Natural killer cell treated with Interleukin-12 subunit alpha and Interleukin-12 subunit beta and Interleukin-15 and Interleukin-18, amount 100 ng/mL, for 72 hours (primary cell): Measurements from ENCODE around the gene ITGA11. TPM values are rescaled to one million over a fixed set of nuclear protein-coding genes. Genes with fewer than 3 reads are reported as not detected.

ENCODE experiments used
- ATAC-seq, 2 donors: fragments of 150-1000 bp; cut with Tn5 transposase in 1 of 2; sonication (Bioruptor Pico), chemical (Tn5 transposase) in 1 of 2; 2 replicates each; pipeline ENCODE4 v1.10.0; 2021
- DNase-seq: peaks from one replicate; pipeline ENCODE4 v3.0.0; 2022; ENCODE audit warnings: low spot score
- H3K27ac Mint-ChIP-seq, 2 donors: 1 replicate in 1 of 2; 2 replicates in 1 of 2; pipeline ENCODE4 v1.8.0; 2022; ENCODE audit warnings: mixed read lengths in 2 of 2, mild to moderate bottlenecking in 1 of 2, moderate library complexity in 1 of 2
- H3K27me3 Mint-ChIP-seq, 2 donors: 1 replicate in 1 of 2; 2 replicates in 1 of 2; pipeline ENCODE4 v1.8.0; 2022; ENCODE audit warnings: mixed read lengths in 2 of 2
- H3K36me3 Mint-ChIP-seq: one replicate; pipeline ENCODE4 v1.8.0; 2022; ENCODE audit warnings: mixed read lengths
- H3K4me1 Mint-ChIP-seq, 2 donors: 1 replicate in 1 of 2; 2 replicates in 1 of 2; pipeline ENCODE4 v1.8.0; 2022; ENCODE audit warnings: low read depth in 2 of 2, mixed read lengths in 2 of 2, mild to moderate bottlenecking in 1 of 2
- H3K4me3 Mint-ChIP-seq: one replicate; pipeline ENCODE4 v1.8.0; 2022; ENCODE audit warnings: mixed read lengths
- H3K9me3 Mint-ChIP-seq: 2 replicates; pipeline ENCODE4 v1.8.0; 2022; ENCODE audit warnings: mixed read lengths
- total RNA-seq, 2 donors: library from RNA; stranded (reverse); gene quantifications; one replicate each; pipeline ENCODE4 v1.2.3, GENCODE V29; 2022

The ITGA11 gene
- total RNA-seq, 2 donors from 2014 or later: 0.17 to 0.98 TPM

DNA sequence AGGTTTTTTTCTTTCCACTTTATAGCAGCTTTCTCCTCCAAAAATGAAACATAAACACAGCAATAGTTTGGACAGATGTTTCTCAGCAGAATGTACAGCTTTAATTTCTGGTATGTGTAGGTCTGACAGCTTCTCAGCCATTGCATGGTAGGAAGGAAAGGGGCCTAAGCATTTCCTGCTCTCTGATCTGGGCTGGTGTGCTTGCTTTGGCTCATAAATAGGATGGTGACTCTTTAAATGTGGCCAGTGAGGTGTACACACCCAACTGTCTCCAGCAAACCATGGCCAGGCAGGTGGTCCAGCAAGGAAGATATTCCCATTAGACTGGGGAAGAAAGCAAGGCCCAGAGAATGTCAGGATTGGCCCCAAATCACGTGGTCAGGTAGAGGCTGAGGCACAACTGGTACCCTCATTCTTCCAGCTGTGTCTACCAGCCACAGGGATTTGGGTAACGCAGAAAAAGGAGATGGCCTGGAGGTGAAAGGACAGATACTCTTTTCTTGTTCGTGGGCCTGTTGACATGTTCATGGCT is 52.1 kb downstream of the ITGA11 start:
- H3K27me3 Mint-ChIP-seq: peaks cover 0 to 5% of the 10 kb centered on the region in 2 donors
- peaks cover 0 to 6% of the 10 kb centered on the region in 2 donors for H3K4me1 Mint-ChIP-seq
- ATAC-seq (no peak), DNase-seq (no peak)
- no peak overlapping the region for H3K27ac Mint-ChIP-seq
- H3K4me3 Mint-ChIP-seq: no peak overlapping the region
- no peaks in the 10 kb centered on the region for H3K36me3 Mint-ChIP-seq
- no peaks in the 10 kb centered on the region for H3K9me3 Mint-ChIP-seq

DNA sequence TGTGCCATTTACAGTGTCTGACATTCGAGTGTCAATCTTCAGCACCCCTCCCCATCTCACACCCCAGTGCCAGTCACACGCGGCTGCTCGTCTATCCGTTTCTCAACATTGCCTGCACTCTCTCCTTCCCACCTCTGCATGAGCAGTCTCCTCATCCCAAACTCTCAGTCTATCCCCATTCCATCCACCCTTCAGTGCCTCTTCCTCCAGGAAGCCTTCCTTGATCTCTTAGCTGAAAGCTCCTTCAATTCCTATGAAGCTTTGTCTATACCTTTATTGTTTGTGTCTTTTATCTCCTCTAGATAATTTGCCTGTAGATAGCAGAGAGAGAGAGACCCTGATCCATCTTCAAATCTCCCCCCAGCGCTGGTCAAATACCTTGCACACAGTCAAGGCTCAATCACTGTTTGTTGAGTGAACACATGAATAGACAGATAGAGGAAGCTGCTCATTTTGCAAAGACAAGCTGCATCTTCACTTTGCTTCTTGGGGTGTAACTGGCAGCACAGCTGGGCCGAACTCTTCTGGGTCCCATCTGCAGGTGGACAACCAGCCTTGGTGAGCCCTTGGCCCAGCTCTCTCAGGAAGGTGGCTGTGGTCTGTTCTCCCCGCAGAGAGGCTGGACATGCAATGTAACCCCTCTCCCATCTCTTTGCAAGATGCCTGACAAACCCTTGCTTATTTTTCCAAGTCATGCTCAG is 52.8 kb downstream of the ITGA11 start:
- Mint-ChIP-seq H3K4me1 (peaks cover 0 to 6% of the 10 kb centered on the region in 2 donors), H3K9me3 (no peaks in the 10 kb centered on the region), H3K36me3 (no peaks in the 10 kb centered on the region), H3K27ac (no peak overlapping the region), H3K27me3 (peaks cover 0 to 5% of the 10 kb centered on the region in 2 donors), H3K4me3 (no peak overlapping the region)
- no peak for DNase-seq
- ATAC-seq: no peak

DNA sequence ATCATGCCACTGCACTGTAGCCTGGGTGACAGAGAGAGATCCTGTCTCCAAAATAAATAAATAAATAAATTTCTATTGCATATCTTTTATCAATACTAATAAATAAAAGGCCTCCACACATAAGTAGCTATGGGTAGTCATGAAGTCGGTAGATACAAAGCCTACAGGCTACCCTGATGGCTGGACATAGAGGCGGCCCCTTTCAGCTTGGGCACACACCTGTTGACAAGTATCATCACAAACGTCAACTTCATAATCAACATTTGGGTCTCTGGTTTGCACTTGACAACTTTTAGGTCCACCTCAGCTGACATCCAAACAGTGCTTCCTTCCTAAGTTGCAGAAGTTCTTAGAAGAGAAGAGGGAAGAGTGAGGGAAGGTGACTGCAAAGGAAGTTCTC is 53.4 kb downstream of the ITGA11 start:
- Mint-ChIP-seq H3K4me1 (peaks cover 0 to 5% of the 10 kb centered on the region in 2 donors), H3K9me3 (no peaks in the 10 kb centered on the region), H3K4me3 (no peak overlapping the region), H3K27me3 (peaks cover 0 to 4% of the 10 kb centered on the region in 2 donors), H3K27ac (no peak overlapping the region), H3K36me3 (no peaks in the 10 kb centered on the region)
- ATAC-seq (no peak), DNase-seq (no peak)

DNA sequence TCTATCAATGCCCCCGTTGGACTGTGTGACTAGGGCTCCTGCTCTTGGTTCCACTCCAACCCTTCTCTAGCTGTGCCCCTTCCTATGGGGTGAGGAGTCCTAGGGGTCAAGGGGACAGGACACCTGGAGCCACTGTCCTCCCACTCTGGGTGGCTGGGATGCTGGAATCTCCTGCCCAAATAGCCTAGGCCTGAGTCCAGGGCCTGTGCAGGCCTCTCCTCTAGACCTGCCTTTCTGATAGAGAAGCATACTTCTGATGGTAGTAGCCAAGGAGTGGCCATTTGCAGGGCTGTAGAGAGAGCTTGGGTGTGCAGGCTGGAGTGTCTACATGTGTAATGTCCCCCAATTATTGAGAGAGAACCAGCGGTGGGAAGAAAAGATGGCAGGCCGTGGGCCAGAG is 54.2 kb downstream of the ITGA11 start:
- Mint-ChIP-seq H3K27ac (no peak overlapping the region), H3K9me3 (no peaks in the 10 kb centered on the region), H3K4me1 (peaks cover 0 to 4% of the 10 kb centered on the region in 2 donors), H3K4me3 (no peak overlapping the region), H3K36me3 (no peaks in the 10 kb centered on the region), H3K27me3 (peaks cover 0 to 2% of the 10 kb centered on the region in 2 donors)
- DNase-seq (no peak), ATAC-seq (no peak)

DNA sequence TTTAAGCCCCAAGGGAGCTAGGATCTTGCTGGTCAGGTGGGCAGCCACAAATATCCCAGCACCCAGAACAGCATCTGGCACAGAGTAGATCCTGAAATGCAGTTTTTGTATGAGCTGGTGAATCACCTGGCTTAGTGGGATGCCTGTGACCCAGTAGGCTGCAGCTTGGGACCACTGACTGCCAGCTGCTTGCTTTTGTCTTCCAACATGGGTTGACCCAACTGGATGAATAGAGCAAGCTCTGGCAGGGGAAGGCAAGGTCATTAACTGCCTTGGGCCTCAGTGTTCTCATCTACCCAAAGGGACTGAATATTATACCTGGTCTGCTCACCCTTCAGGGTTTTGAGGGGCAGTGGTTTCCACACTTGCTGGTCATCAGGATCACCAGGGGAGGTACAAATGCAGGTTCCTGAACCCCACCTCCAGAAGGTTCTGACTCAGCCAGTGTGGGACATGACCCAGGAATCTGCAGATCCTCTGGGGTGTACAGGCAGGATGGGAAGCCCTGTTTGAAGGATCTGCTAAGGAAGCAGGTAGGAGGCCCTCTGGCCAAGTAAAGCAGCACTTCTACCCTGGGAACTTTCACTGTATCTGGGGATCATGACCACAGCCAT is 55.4 kb downstream of the ITGA11 start:
- Mint-ChIP-seq H3K27me3 (no peaks in the 10 kb centered on the region), H3K4me3 (no peak overlapping the region), H3K27ac (no peak overlapping the region), H3K4me1 (peaks cover 0 to 4% of the 10 kb centered on the region in 2 donors), H3K9me3 (no peaks in the 10 kb centered on the region), H3K36me3 (no peaks in the 10 kb centered on the region)
- DNase-seq (no peak), ATAC-seq (no peak)

DNA sequence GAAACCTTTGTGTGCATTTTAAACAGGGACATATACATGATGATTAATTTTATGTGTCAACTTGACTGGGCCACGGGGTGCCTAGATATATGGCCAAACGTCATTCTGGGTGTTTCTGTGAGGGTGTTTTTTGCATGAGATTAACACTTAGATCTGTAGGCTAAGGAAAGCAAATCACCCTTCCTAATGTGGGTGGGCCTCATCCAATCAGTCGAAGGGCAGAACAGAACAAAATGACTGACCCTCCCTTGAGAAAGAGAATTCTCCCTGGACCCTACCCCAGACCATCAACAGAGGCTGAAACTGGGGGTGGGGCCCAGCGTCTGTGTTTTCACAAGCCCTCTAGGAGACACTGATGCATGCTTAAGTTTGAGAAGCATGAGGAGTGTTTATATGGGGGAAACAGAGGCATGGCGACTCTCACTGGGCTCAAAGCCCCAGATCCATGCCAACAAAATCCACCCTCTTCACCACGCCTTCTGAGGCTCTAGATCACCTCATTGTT is 56.2 kb downstream of the ITGA11 start:
- H3K27ac Mint-ChIP-seq: no peak overlapping the region
- no peaks in the 10 kb centered on the region for H3K36me3 Mint-ChIP-seq
- no peaks in the 10 kb centered on the region for H3K9me3 Mint-ChIP-seq
- no peaks in the 10 kb centered on the region for H3K27me3 Mint-ChIP-seq
- H3K4me3 Mint-ChIP-seq: no peak overlapping the region
- no peak for ATAC-seq
- DNase-seq: no peak
- H3K4me1 Mint-ChIP-seq: peaks cover 0 to 4% of the 10 kb centered on the region in 2 donors

DNA sequence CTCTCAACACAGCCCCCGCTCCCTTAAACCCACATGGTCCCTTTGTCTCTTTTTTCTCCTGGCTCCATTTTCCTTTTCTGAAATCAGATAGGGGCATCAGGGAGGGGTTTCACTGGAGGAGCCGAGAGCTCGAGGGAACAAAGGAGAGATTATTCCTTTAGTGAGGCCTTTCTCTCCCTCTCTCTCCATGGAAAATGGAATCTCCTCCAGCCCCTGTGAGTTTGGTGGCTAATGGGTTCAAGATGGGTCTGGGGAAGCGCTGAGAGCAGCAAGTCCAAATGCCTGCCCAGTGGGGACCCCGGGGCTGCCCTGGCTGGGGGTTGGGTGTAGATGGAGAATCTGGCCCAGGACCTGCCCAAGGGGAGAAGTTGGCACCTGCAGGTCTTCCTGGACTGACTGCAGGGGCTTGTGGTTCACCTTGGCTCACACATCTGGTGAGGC is 56.8 kb downstream of the ITGA11 start:
- H3K27me3 Mint-ChIP-seq: no peaks in the 10 kb centered on the region
- no peak for ATAC-seq
- no peak overlapping the region for H3K4me3 Mint-ChIP-seq
- no peak overlapping the region for H3K27ac Mint-ChIP-seq
- H3K4me1 Mint-ChIP-seq: peaks cover 0 to 4% of the 10 kb centered on the region in 2 donors
- H3K9me3 Mint-ChIP-seq: no peaks in the 10 kb centered on the region
- no peak for DNase-seq
- no peaks in the 10 kb centered on the region for H3K36me3 Mint-ChIP-seq

DNA sequence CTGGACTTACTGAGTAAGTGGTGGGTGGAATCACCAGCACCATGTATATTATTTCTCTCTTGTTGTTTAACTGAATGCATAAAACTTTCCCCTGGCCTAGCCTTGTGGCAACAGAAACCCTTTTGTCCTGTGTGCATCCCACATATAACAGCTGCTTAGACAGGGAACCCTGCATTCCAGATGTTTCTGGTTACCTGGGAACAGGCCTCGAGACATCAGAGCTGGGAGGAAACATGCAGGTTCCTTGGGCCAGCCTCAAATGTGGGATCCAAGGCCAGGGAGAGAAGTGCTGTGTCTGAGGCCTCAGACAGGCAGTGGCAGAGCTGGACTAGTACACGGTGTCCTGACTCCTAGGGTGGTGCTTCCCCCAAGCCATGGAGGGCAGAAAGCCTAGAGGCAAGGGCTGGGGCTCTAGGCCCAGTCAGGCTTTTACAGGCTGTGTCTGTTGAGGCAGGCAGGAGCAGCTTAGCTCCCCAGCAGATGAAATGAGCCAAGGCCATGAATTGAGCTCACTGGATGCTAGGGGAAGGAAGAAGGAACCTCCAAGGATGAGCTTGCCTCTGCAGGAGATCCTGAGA is 57.7 kb downstream of the ITGA11 start:
- H3K4me1 Mint-ChIP-seq: no peaks in the 10 kb centered on the region
- H3K9me3 Mint-ChIP-seq: no peaks in the 10 kb centered on the region
- no peak overlapping the region for H3K4me3 Mint-ChIP-seq
- ATAC-seq: no peak
- H3K27ac Mint-ChIP-seq: no peak overlapping the region
- peaks cover 3 to 5% of the 10 kb centered on the region in 2 donors for H3K27me3 Mint-ChIP-seq
- H3K36me3 Mint-ChIP-seq: no peaks in the 10 kb centered on the region
- DNase-seq: no peak

DNA sequence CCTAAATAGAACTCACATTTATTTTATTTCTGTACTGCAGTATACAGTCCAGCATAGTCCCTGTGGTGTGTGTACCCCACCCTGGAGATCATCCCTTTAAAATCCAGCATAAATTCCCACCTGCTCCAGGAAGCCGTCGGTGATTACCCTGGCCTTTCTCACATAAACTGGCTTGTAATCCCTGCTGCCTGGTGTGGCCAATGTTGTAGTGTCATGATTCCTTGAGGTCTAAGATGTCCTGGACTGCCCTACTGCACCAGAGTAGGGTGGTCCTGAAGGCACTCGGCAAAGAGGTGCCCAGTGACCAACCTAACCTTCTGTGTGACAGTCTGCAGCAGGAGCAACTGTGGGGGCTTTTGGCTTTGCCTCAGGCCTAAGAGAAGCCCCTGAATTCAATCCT is 58.9 kb downstream of the ITGA11 start:
- ATAC-seq (no peak), DNase-seq (no peak)
- Mint-ChIP-seq H3K27ac (no peak overlapping the region), H3K4me3 (no peak overlapping the region), H3K36me3 (no peaks in the 10 kb centered on the region), H3K4me1 (no peaks in the 10 kb centered on the region), H3K27me3 (peaks cover 5% of the 10 kb centered on the region in 2 donors), H3K9me3 (no peaks in the 10 kb centered on the region)

DNA sequence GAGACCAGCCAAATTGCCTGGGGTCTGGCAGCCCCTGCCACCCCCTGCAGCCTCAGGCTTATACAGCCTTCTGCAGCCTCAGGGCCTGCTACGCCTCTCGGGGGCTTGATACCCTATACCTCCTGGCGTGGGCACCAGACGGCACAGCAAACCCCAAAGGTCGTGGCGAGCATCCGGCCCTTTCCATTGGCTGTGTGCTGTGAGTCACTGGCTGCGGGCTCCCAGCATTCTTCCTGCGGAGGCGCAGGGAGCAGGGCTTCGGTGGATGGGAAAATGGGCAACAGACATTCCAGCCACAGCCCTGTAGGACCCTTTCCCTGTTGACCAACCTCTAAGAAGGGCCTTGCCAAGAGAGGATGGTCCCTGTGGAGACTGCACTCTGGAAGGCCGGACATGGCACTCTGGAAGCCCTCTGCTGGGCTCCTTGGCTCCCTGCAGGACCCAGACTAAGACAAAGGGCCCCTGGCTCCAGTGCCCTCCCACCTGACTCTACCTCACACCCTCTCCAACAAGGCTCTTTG is 59.6 kb downstream of the ITGA11 start:
- Mint-ChIP-seq H3K27me3 (peaks cover 8 to 9% of the 10 kb centered on the region in 2 donors), H3K9me3 (no peaks in the 10 kb centered on the region)
- DNase-seq: no peak

DNA sequence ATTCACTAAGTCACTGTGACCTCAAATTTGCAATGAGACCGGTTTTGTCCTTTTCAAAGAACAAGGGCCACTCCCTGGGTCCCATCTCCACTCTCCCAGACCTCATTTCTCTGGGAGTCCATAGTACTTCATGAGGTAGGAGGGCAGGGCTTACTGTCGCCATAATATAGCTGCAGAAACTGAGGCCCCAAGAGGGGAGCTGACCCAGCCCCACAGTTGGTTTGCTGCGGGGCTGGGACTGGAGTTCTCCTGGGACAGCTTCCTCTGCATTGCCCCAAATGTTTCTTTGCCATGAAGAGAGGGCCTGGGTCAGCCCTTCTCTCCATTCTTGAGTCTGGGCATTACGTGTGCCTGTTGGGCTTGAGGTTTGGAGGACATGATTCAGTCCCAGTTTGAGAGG is 60.1 kb downstream of the ITGA11 start:
- Mint-ChIP-seq H3K4me3 (no peak overlapping the region), H3K27me3 (peaks cover 11 to 13% of the 10 kb centered on the region in 2 donors), H3K27ac (no peak overlapping the region), H3K4me1 (no peaks in the 10 kb centered on the region), H3K9me3 (no peaks in the 10 kb centered on the region), H3K36me3 (no peaks in the 10 kb centered on the region)
- DNase-seq (peak; percentile 49), ATAC-seq (no peak)

More for the DNA sequence above, 59.6 kb downstream of the ITGA11 start:
- Mint-ChIP-seq H3K36me3 (no peaks in the 10 kb centered on the region), H3K4me1 (no peaks in the 10 kb centered on the region), H3K27ac (no peak overlapping the region), H3K4me3 (no peak overlapping the region)
- ATAC-seq: no peak

DNA sequence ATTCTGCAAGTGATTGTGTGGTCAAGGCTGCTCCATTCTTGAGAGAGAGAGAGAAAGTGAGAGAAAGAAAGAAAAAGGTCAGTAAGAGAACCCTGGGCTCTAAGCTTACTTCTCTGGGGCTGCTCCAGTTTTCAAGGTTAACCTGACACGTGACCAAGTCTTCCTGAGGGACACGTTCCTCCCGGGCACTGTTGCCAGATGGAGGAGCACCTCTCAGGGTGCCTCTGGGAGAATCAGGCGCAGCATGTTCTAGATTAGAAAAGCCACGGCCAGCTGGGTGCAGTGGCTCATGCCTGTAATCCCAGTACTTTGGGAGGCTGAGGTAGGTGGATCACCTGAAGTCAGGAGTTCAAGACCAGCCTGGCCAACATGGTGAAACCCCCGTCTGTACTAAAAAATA is 60.8 kb downstream of the ITGA11 start:
- no peak overlapping the region for H3K4me3 Mint-ChIP-seq
- no peaks in the 10 kb centered on the region for H3K9me3 Mint-ChIP-seq
- peak; percentile 12 for DNase-seq
- no peak overlapping the region for H3K27ac Mint-ChIP-seq
- peaks cover 11 to 13% of the 10 kb centered on the region in 2 donors for H3K27me3 Mint-ChIP-seq
- no peaks in the 10 kb centered on the region for H3K4me1 Mint-ChIP-seq
- no peaks in the 10 kb centered on the region for H3K36me3 Mint-ChIP-seq
- ATAC-seq: no peak

DNA sequence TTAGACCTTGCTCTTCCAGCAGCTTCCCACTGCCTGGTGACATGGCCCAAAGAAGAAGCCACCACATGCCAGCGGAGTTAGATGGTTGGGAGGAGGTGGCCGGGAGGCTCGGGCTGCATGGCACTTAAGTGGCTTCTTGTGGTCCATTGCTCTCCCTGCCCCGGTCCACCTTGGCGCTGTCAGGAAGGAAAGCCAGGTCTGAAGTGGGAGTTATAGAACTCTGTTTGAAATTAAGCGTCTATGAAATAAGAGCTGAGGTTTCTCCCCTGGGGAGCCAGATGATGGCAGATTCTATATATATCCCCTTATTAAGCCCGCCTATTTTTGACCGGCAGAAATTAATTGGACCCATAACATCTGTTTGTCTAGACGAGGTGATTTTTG is 61.2 kb downstream of the ITGA11 start:
- H3K4me3 Mint-ChIP-seq: no peak overlapping the region
- no peaks in the 10 kb centered on the region for H3K36me3 Mint-ChIP-seq
- DNase-seq: peak; percentile 57
- no peaks in the 10 kb centered on the region for H3K9me3 Mint-ChIP-seq
- peaks cover 11 to 13% of the 10 kb centered on the region in 2 donors for H3K27me3 Mint-ChIP-seq
- H3K27ac Mint-ChIP-seq: no peak overlapping the region
- no peaks in the 10 kb centered on the region for H3K4me1 Mint-ChIP-seq
- ATAC-seq: no peak
